MM.1S (cell line): ENCODE results near the gene NINL.

ENCODE experiments used
- CTCF ChIP-seq: fragments of 300-600 bp; sonication (generic); IDR thresholded peaks from 2 replicates; pipeline ENCODE4 v1.5.1; 2016; ENCODE audit warnings: antibody characterized with exemption, low read length, mixed read lengths
- EZH2 ChIP-seq: fragments of 300-600 bp; sonication (generic); optimal IDR thresholded peaks from 2 replicates; pipeline ENCODE3; 2017; ENCODE audit warnings: low read depth, mild to moderate bottlenecking, antibody characterized with exemption, low read length, mixed read lengths
- EZH2phosphoT487 ChIP-seq: fragments of 300-600 bp; sonication (generic); IDR thresholded peaks from 2 replicates; pipeline ENCODE4 v1.6.1; 2018; ENCODE audit warnings: antibody characterized with exemption, low read length

- no peak for TF ChIP-seq CTCF
- TF ChIP-seq EZH2 = no peak
- TF ChIP-seq EZH2phosphoT487 = no peak
These were observed 88.3 kb downstream of the NINL start for GRCh38 chr20:25496968-25497401.
